Thyroid gland (tissue), 4 donors: ENCODE measurements around the gene CCDC106. TPM values are rescaled to one million over a fixed set of nuclear protein-coding genes. Genes with fewer than 3 reads are reported as not detected.

Source experiments
- DNase-seq, 2 donors: peaks; one replicate each; pipeline ENCODE4 v3.0.0-alpha.2; 2019
- H3K27ac ChIP-seq, 3 donors: fragments of 200-600 bp; sonication (generic); 1 replicate in 2 of 3; 2 replicates in 1 of 3; pipeline ENCODE4 v1.5.1; 2016 to 2019; ENCODE audit warnings: mild to moderate bottlenecking in 1 of 3, moderate library complexity in 1 of 3
- H3K27me3 ChIP-seq: fragments of 200-600 bp; sonication (generic); one replicate; pipeline ENCODE4 v1.5.1; 2019
- H3K36me3 ChIP-seq, 2 donors: fragments of 200-600 bp; sonication (generic); one replicate each; pipeline ENCODE4 v1.5.1; 2016 to 2019
- H3K4me1 ChIP-seq, 2 donors: fragments of 200-600 bp; sonication (generic); one replicate each; pipeline ENCODE4 v1.5.1; 2017 to 2019
- H3K4me3 ChIP-seq, 3 donors: fragments of 200-600 bp; sonication (generic); replicated peaks in 1 of 3; 1 replicate in 2 of 3; 2 replicates in 1 of 3; pipeline ENCODE4 v1.5.1; 2016; ENCODE audit warnings: mild to moderate bottlenecking in 1 of 3
- H3K9me3 ChIP-seq: fragments of 200-600 bp; sonication (generic); one replicate; pipeline ENCODE4 v1.5.1; 2017
- POLR2A ChIP-seq, 2 donors: fragments of 450-650 bp; IDR thresholded peaks; one replicate each; pipeline ENCODE4 v1.6.1; 2017; ENCODE audit warnings: antibody characterized with exemption in 2 of 2, mild to moderate bottlenecking in 2 of 2, moderate library complexity in 1 of 2
- WGBS, 2 donors: methylation state at CpG; one replicate each; pipeline ENCODE4 v1.1.5; 2017; 5-methylcytosine and 5-hydroxymethylcytosine counted together
- intact Hi-C: fragments of 100-400 bp; cut with DNase I; formaldehyde crosslinking; loops from one replicate; pipeline ENCODE4 v1.15.1; 2023
- total RNA-seq, 4 donors: library from RNA; depleted of rRNA; stranded (reverse); fragments of >200 nt; gene quantifications; one replicate each; pipeline ENCODE4 v1.2.3, GENCODE V29; 2016
- TF ChIP-seq, protein P1 (sequence below), 6 experiments: fragments of 200-600 bp in 3 of 6; fragments of 450-650 bp in 3 of 6; sonication (generic) in 3 of 6; IDR thresholded peaks; one replicate each; pipeline ENCODE4 v1.5.1; 2016 to 2019; ENCODE audit warnings: antibody characterized with exemption in 6 of 6, mild to moderate bottlenecking in 2 of 6, inconsistent platforms in 1 of 6, moderate library complexity in 1 of 6

Gene CCDC106
- total RNA-seq, 4 donors from 2014 or later: 11.2 to 23.2 (median 20.7) TPM

DNA sequence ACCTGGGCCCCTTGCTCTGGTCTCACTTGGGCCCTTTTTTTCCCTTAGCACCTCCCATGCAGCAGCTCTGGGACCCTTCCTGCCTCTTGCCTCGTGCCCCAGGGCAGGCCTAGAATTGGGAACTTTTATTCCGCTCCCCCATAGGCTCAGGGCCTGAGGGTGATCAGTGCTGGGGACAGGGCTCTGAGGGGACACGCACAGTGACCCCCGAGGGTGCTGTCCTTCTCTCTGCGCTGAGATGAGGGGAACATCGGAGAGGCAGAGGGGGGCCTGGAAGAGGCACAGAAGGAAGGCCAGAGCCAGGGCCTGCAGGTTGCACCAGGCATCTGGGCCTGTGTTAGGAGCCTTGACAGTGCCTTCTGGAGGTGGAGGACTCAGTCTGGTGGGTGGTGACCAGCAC is 37.8 kb downstream of the CCDC106 start:
- no peaks in the 10 kb centered on the region for H3K9me3 ChIP-seq
- DNase-seq: no peak
- no peak overlapping the region for H3K27ac ChIP-seq
- H3K4me3 ChIP-seq: no peak overlapping the region
- TF ChIP-seq POLR2A (IDR thresholded peaks at IDR 0.05): no peak
- TF ChIP-seq, protein P1, sequence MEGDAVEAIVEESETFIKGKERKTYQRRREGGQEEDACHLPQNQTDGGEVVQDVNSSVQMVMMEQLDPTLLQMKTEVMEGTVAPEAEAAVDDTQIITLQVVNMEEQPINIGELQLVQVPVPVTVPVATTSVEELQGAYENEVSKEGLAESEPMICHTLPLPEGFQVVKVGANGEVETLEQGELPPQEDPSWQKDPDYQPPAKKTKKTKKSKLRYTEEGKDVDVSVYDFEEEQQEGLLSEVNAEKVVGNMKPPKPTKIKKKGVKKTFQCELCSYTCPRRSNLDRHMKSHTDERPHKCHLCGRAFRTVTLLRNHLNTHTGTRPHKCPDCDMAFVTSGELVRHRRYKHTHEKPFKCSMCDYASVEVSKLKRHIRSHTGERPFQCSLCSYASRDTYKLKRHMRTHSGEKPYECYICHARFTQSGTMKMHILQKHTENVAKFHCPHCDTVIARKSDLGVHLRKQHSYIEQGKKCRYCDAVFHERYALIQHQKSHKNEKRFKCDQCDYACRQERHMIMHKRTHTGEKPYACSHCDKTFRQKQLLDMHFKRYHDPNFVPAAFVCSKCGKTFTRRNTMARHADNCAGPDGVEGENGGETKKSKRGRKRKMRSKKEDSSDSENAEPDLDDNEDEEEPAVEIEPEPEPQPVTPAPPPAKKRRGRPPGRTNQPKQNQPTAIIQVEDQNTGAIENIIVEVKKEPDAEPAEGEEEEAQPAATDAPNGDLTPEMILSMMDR (IDR thresholded peaks at IDR 0.05): no peak
- H3K36me3 ChIP-seq: peaks cover 43 to 52% of the 10 kb centered on the region in 2 donors
- peaks cover 9 to 14% of the 10 kb centered on the region in 2 donors for H3K4me1 ChIP-seq
- 97 to 100% methylated on average over 2 to 6 of the region's 6 CpGs for WGBS, 2 donors
- intact Hi-C loops: no loop called here
- H3K27me3 ChIP-seq: no peaks in the 10 kb centered on the region

DNA sequence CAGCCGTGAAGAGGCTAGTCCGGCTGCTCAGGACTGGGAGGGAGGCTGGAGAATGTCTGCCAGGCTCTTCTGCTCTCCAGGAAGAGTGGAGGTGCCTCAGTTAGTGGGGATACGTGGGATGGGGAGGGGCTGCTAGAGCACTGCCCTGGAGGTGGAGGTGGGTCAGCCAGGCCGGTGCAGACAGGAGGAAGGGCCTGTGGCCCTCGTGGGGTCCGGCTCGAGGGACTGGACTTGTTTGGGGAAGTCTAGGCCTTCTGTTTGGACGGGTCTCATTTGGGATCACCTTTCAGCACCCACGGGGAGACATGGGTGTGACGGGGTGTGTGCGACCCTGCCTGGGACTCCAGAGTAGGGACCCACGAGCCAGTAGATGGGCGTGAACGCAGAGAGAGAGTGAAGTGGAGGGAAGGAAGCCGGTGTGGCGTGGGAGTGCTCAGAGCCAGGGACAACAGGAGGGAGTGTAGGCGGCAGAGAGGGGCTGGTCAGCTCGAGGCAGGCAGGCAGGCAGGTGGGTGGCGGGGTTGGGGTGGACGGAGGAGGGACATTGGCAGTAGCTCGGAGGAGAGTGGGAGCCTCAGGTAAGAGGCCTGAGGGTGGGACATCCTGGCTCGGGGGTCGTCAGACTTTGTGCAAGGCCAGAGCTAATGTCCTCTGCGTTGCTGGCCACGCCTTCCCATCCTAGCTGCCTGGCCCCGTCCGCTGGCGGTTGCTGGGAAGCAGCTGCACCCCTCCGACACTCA is 38.5 kb downstream of the CCDC106 start:
- intact Hi-C loops: no loop called here
- no peak for TF ChIP-seq POLR2A (IDR thresholded peaks at IDR 0.05)
- TF ChIP-seq, protein P1 (IDR thresholded peaks at IDR 0.05): no peak

DNA sequence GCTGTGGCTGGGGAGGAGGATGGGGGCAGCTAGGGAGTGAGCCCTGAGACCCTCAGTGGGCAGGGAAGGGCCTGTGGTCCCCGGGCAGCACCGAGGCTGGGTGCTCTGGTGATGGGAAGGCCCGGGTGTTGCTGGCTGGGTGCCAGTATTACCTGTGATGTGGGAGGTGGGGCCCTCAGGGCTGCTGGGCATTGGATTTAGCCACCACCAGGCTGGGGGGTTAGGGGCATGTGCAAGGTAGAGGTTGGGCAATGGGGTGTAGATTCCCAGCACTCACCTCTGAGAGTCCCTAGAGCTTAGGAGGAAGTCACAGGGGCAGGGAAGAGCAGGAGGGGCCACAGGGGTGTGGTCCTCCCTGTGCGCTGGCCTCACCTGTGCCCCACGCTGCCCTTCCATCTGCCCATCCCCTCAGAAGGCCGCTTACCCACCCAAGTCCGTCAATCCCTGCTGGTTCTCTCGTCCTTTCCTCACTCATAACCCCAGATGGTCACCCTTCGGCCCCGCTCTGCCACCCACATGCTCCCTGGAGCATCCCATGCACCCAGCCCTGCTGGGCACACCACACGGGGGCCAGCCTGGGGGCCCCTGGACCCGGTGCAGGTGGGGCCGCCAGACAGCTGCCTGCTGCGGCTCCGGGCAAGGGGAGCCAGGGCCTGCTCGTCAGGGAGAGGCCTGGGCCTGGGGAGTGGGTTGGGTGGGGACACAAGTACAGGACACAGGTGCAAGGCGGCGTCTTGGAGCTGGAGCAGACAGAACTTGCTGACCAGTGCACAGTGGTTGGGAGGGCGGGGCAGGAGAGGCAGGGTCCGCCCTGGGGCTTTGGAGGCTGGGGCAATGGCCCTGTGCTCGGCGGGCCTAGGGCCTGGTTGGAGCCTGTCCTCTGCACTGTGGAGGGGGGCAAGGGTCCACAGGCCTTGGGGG is 39.5 kb downstream of the CCDC106 start:
- no peaks in the 10 kb centered on the region for H3K9me3 ChIP-seq
- no peak overlapping the region for H3K4me3 ChIP-seq
- TF ChIP-seq, protein P1 (IDR thresholded peaks at IDR 0.05): no peak
- no peak for TF ChIP-seq POLR2A (IDR thresholded peaks at IDR 0.05)
- DNase-seq: no peak
- no peaks in the 10 kb centered on the region for H3K27me3 ChIP-seq
- intact Hi-C loops: no loop called here
- WGBS, 2 donors: 90% methylated on average over 21 of the region's 22 CpGs
- no peaks in the 10 kb centered on the region for H3K4me1 ChIP-seq
- H3K27ac ChIP-seq: no peak overlapping the region
- H3K36me3 ChIP-seq: peaks cover 55 to 57% of the 10 kb centered on the region in 2 donors

More for the DNA sequence above, 38.5 kb downstream of the CCDC106 start:
- no peak for DNase-seq
- H3K27me3 ChIP-seq: no peaks in the 10 kb centered on the region
- H3K9me3 ChIP-seq: no peaks in the 10 kb centered on the region
- peaks cover 3 to 8% of the 10 kb centered on the region in 2 donors for H3K4me1 ChIP-seq
- 90 to 92% methylated on average over 29 of the region's 29 CpGs for WGBS, 2 donors
- H3K36me3 ChIP-seq: peaks cover 48 to 55% of the 10 kb centered on the region in 2 donors
- no peak overlapping the region for H3K4me3 ChIP-seq
- H3K27ac ChIP-seq: no peak overlapping the region

DNA sequence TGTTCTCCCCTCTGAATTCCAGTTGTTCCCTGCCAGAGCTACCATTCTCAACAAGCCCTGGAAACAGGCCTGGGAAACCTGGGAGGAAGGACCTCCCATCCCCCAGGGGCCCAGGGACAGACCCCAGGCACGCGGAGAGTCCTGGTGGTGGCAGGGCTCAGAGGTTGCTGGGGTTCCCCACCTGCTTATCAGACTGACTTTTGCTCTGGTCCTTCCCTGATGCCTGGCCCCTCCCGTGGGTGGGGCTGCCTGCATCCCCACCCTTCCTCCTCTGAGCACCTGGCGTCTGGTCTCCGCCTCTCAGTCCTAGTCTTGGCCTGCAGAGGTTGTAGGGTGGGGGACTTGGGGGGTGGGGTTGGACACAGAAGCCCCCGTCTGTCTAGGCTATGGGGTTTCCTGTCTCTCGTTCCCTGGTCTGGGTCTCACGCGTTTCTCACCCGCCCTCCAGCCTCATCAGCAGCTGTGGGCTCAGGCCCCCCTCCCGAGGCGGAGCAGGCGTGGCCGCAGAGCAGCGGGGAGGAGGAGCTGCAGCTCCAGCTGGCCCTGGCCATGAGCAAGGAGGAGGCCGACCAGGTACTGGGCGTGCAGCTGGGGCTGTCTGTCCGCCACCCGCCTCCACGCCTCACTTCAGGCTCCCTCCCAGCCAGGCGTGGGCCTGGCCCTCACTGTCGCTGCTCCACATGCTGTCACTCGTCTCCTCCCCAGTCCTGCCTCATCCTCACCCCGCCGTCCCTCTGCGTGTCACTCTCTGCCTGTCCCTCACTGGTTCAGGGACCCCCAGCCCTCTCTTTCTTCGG is 40.6 kb downstream of the CCDC106 start:
- TF ChIP-seq, protein P1 (IDR thresholded peaks at IDR 0.05): no peak
- Histone ChIP-seq H3K36me3 (peaks cover 66 to 68% of the 10 kb centered on the region in 2 donors), H3K9me3 (no peaks in the 10 kb centered on the region), H3K4me1 (no peaks in the 10 kb centered on the region), H3K4me3 (no peak overlapping the region), H3K27ac (no peak overlapping the region), H3K27me3 (no peaks in the 10 kb centered on the region)
- intact Hi-C loops: no loop called here
- no peak for DNase-seq
- 79 to 92% methylated on average over 19 to 25 of the region's 27 CpGs for WGBS, 2 donors
